ENCODE data around the gene SH3GL1. TPM values are rescaled to one million over a fixed set of nuclear protein-coding genes. Genes with fewer than 3 reads are reported as not detected.

SH3GL1 gene
- total and polyA plus RNA-seq, 9 of the 15 experiments (the other 6 are each of a cell fraction or from before 2014, with no cell fraction given) = 1.7 to 75.3 (median 25.7) TPM

DNA sequence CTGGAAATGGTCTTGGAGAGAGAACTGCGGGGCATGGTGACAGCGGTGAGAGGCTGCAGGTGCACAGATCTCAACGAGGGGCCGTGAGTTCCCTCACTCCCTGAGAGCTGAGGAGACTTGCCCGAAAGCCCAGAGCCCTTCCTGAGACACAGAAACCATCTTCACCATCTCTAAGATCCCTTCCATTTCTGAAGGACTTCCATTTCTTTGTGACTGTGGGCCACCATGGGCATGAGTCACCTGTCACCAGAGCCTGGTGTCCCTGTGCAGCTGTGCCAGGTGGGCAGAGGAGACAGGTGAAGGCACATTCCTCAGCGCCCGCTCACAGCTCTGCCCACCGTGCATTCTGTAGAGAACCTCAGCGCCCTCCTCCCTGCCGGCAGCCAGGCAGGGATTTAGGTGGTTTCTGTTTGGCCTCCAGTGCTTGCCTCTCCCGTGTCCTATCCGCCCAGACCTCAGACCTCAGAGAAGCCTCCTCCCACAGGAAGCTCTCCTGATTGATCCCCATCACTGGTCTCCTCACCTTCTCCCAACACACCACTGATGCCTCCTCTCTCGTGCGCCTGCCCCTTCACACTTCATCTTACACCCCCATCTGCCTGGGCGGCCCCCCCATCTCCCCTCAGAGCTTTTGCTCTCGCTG, 24.2 kb downstream of the SH3GL1 start (continued):
- TF ChIP-seq, protein P1, sequence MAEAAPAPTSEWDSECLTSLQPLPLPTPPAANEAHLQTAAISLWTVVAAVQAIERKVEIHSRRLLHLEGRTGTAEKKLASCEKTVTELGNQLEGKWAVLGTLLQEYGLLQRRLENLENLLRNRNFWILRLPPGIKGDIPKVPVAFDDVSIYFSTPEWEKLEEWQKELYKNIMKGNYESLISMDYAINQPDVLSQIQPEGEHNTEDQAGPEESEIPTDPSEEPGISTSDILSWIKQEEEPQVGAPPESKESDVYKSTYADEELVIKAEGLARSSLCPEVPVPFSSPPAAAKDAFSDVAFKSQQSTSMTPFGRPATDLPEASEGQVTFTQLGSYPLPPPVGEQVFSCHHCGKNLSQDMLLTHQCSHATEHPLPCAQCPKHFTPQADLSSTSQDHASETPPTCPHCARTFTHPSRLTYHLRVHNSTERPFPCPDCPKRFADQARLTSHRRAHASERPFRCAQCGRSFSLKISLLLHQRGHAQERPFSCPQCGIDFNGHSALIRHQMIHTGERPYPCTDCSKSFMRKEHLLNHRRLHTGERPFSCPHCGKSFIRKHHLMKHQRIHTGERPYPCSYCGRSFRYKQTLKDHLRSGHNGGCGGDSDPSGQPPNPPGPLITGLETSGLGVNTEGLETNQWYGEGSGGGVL (CRISPR knock-in tag; IDR thresholded peaks at IDR 0.05) = no peak
- no peak for TF ChIP-seq KLF13 (tag; IDR thresholded peaks at IDR 0.05; ENCODE audit: borderline replicate concordance, low read depth)
- no peak for TF ChIP-seq TAL1 (IDR thresholded peaks at IDR 0.05)
- no peak for TF ChIP-seq SMAD4 (CRISPR knock-in tag; conservative IDR thresholded peaks at IDR 0.05)
- no peak for TF ChIP-seq YBX1 (IDR thresholded peaks at IDR 0.05)
- TF ChIP-seq, protein P2, sequence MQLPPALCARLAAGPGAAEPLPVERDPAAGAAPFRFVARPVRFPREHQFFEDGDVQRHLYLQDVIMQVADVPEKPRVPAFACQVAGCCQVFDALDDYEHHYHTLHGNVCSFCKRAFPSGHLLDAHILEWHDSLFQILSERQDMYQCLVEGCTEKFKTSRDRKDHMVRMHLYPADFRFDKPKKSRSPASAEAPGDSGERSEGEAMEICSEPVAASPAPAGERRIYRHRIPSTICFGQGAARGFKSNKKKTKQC (CRISPR knock-in tag; IDR thresholded peaks at IDR 0.05) = no peak
- TF ChIP-seq ZFP1 (CRISPR knock-in tag; IDR thresholded peaks at IDR 0.05) = no peak
- TF ChIP-seq MEF2A (IDR thresholded peaks at IDR 0.05; ENCODE audit: control insufficient read depth, low read depth, low read length) = no peak
- TF ChIP-seq, protein P3, sequence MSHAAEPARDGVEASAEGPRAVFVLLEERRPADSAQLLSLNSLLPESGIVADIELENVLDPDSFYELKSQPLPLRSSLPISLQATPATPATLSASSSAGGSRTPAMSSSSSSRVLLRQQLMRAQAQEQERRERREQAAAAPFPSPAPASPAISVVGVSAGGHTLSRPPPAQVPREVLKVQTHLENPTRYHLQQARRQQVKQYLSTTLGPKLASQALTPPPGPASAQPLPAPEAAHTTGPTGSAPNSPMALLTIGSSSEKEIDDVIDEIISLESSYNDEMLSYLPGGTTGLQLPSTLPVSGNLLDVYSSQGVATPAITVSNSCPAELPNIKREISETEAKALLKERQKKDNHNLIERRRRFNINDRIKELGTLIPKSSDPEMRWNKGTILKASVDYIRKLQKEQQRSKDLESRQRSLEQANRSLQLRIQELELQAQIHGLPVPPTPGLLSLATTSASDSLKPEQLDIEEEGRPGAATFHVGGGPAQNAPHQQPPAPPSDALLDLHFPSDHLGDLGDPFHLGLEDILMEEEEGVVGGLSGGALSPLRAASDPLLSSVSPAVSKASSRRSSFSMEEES (CRISPR knock-in tag; IDR thresholded peaks at IDR 0.05) = no peak
- TF ChIP-seq L3MBTL2 (IDR thresholded peaks at IDR 0.05) = peak; percentile 50; the same call in 1 of the 2 replicates
- TF ChIP-seq ZC3H8 (IDR thresholded peaks at IDR 0.05) = no peak
- no peak for TF ChIP-seq TEAD2 (tag; IDR thresholded peaks at IDR 0.05)
- no peak for TF ChIP-seq ZNF695 (CRISPR knock-in tag; IDR thresholded peaks at IDR 0.05)
- no peak; a peak in 1 of 4 replicates for TF ChIP-seq TRIM24 (IDR thresholded peaks at IDR 0.05)
- no peak for TF ChIP-seq XRCC3 (IDR thresholded peaks at IDR 0.05)
- TF ChIP-seq CBFA2T2 (conservative IDR thresholded peaks at IDR 0.05) = no peak
- no peak for TF ChIP-seq HOXB6 (CRISPR knock-in tag; IDR thresholded peaks at IDR 0.05; ENCODE audit: borderline replicate concordance)
- TF ChIP-seq NR2C1 (IDR thresholded peaks at IDR 0.05) = no peak
- TF ChIP-seq NR2C1 (tag; IDR thresholded peaks at IDR 0.05) = no peak
- TF ChIP-seq CEBPB (tag; IDR thresholded peaks at IDR 0.05) = no peak
- TF ChIP-seq ZNF316 (IDR thresholded peaks at IDR 0.05) = no peak
- TF ChIP-seq ZNF121 (CRISPR knock-in tag; conservative IDR thresholded peaks at IDR 0.05) = no peak
- TF ChIP-seq, protein P4, sequence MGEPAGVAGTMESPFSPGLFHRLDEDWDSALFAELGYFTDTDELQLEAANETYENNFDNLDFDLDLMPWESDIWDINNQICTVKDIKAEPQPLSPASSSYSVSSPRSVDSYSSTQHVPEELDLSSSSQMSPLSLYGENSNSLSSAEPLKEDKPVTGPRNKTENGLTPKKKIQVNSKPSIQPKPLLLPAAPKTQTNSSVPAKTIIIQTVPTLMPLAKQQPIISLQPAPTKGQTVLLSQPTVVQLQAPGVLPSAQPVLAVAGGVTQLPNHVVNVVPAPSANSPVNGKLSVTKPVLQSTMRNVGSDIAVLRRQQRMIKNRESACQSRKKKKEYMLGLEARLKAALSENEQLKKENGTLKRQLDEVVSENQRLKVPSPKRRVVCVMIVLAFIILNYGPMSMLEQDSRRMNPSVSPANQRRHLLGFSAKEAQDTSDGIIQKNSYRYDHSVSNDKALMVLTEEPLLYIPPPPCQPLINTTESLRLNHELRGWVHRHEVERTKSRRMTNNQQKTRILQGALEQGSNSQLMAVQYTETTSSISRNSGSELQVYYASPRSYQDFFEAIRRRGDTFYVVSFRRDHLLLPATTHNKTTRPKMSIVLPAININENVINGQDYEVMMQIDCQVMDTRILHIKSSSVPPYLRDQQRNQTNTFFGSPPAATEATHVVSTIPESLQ (CRISPR knock-in tag; IDR thresholded peaks at IDR 0.05) = peak; percentile 57; the same call in 1 of the 2 replicates
- TF ChIP-seq, protein P5, sequence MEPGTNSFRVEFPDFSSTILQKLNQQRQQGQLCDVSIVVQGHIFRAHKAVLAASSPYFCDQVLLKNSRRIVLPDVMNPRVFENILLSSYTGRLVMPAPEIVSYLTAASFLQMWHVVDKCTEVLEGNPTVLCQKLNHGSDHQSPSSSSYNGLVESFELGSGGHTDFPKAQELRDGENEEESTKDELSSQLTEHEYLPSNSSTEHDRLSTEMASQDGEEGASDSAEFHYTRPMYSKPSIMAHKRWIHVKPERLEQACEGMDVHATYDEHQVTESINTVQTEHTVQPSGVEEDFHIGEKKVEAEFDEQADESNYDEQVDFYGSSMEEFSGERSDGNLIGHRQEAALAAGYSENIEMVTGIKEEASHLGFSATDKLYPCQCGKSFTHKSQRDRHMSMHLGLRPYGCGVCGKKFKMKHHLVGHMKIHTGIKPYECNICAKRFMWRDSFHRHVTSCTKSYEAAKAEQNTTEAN (CRISPR knock-in tag; IDR thresholded peaks at IDR 0.05) = no peak

Data from K562 (cell line).